NCI-H2029 (cell line): ENCODE measurements around the gene LMNTD2.
"Not testable (repeated sequence)": the region's sequence is repeated elsewhere in the genome, so short reads cannot be mapped to it uniquely, and the experiment has no call there.

Experiments used
- DNase-seq: peaks from one replicate; lab custom pipeline; 2025; lab: John Stamatoyannopoulos, UW

Gene LMNTD2

GRCh38 chr11:587546-587945 lies 27.0 kb upstream of the LMNTD2 start:
- DNase-seq: no peak

- DNase-seq: no peak
These were observed 26.1 kb upstream of the LMNTD2 start for GRCh38 chr11:586376-587316.

- DNase-seq: no peak
These were observed 23.7 kb upstream of the LMNTD2 start for GRCh38 chr11:584287-584686.

- DNase-seq: no peak
These were observed 21.2 kb upstream of the LMNTD2 start for GRCh38 chr11:581752-582151.

- DNase-seq: no peak
These were observed 20.8 kb upstream of the LMNTD2 start for GRCh38 chr11:581342-581741.

GRCh38 chr11:579830-580601 lies 19.5 kb upstream of the LMNTD2 start:
- DNase-seq: no peak

GRCh38 chr11:578276-579035 lies 17.9 kb upstream of the LMNTD2 start:
- no peak for DNase-seq

- DNase-seq: no peak
These were observed 17.0 kb upstream of the LMNTD2 start for GRCh38 chr11:577611-577894.

GRCh38 chr11:576811-577610 lies 16.5 kb upstream of the LMNTD2 start:
- no peak for DNase-seq

GRCh38 chr11:575996-576768 lies 15.6 kb upstream of the LMNTD2 start, which contains the start of gene PHRF1:
TSS of gene PHRF1 (plus strand) at chr11:576470. CDS start at chr11:581513, 5,043 bp downstream.
- peak; percentile 87 for DNase-seq

- peak; percentile 73 for DNase-seq
These were observed 14.9 kb upstream of the LMNTD2 start for GRCh38 chr11:575313-575995.

GRCh38 chr11:574632-575312 lies 14.2 kb upstream of the LMNTD2 start:
- no peak for DNase-seq

- not testable (repeated sequence) for DNase-seq
These were observed 13.6 kb upstream of the LMNTD2 start for GRCh38 chr11:574031-574570.

GRCh38 chr11:573146-573759 lies 12.7 kb upstream of the LMNTD2 start:
- DNase-seq: no peak

GRCh38 chr11:571802-572185 lies 11.3 kb upstream of the LMNTD2 start:
- DNase-seq: no peak

GRCh38 chr11:569158-569885 lies 8.8 kb upstream of the LMNTD2 start:
- no peak for DNase-seq

GRCh38 chr11:568306-569157 lies 8.0 kb upstream of the LMNTD2 start:
- peak; percentile 91 for DNase-seq
